Hematopoietic multipotent progenitor cell treated with erythropoietin and hydrocortisone succinate and interleukin-3 and kit ligand, for 8 days (in vitro differentiated cells): ENCODE measurements around the gene ZNF593OS.

Experiments
- DNase-seq: peaks from one replicate; pipeline ENCODE4 v3.0.0-alpha.2; 2015

Gene ZNF593OS

GRCh38 chr1:26182383-26182696 lies 10.7 kb upstream of the ZNF593OS start:
- DNase-seq: no peak

GRCh38 chr1:26181586-26182382 lies 10.2 kb upstream of the ZNF593OS start:
- no peak for DNase-seq

- DNase-seq: no peak
These were observed 8.4 kb upstream of the ZNF593OS start for GRCh38 chr1:26180010-26180506.

- no peak for DNase-seq
These were observed 5.6 kb upstream of the ZNF593OS start, which contains the start of gene CNKSR1 for GRCh38 chr1:26177182-26177684. Gene CNKSR1 (plus strand): TSS chr1:26177491. CDS start chr1:26177548, 57 bp downstream.

- DNase-seq: no peak
These were observed 3.7 kb upstream of the ZNF593OS start for GRCh38 chr1:26175346-26175745.

GRCh38 chr1:26170472-26170821 lies 1.2 kb downstream of the ZNF593OS start:
- DNase-seq: no peak

GRCh38 chr1:26169669-26170471 lies 1.8 kb downstream of the ZNF593OS start, which contains the start of gene ZNF593:
Gene ZNF593 (plus strand): TSS chr1:26169908. CDS start chr1:26169984, 76 bp downstream.
- peak; percentile 91 for DNase-seq

- DNase-seq: no peak
These were observed 2.5 kb downstream of the ZNF593OS start for GRCh38 chr1:26169198-26169554.

- DNase-seq: no peak
These were observed 3.0 kb downstream of the ZNF593OS start, which contains the start of gene C1orf232 for GRCh38 chr1:26168410-26169197. Gene C1orf232 (minus strand): TSS chr1:26168963. CDS start chr1:26168499, 464 bp downstream.

- DNase-seq: no peak
These were observed 4.8 kb downstream of the ZNF593OS start for GRCh38 chr1:26166719-26167281.

- DNase-seq: no peak
These were observed 6.5 kb downstream of the ZNF593OS start for GRCh38 chr1:26164861-26165842.

- no peak for DNase-seq
These were observed 7.4 kb downstream of the ZNF593OS start for GRCh38 chr1:26164036-26164860.

GRCh38 chr1:26163684-26164035 lies 8.0 kb downstream of the ZNF593OS start:
- DNase-seq: no peak

- peak; percentile 45 for DNase-seq
These were observed 9.4 kb downstream of the ZNF593OS start for GRCh38 chr1:26162220-26162709.

GRCh38 chr1:26161415-26162219 lies 10.0 kb downstream of the ZNF593OS start:
- peak; percentile 76 for DNase-seq

- DNase-seq: peak; percentile 73
These were observed 10.9 kb downstream of the ZNF593OS start for GRCh38 chr1:26160527-26161414.

GRCh38 chr1:26159743-26160039 lies 11.9 kb downstream of the ZNF593OS start:
- no peak for DNase-seq
